Activated T-cell treated with anti-CD3 and anti-CD28 coated beads for 24 hours (primary cell): Measurements from ENCODE around the gene TCF15.
"Not testable (repeated sequence)": the region's sequence is repeated elsewhere in the genome, so short reads cannot be mapped to it uniquely, and the experiment has no call there.

ENCODE experiments used
- DNase-seq: peaks from one replicate; pipeline ENCODE4 v3.0.0-alpha.2; 2020; ENCODE audit warnings: low read depth

The TCF15 gene

GRCh38 chr20:578940-579690 is 31.0 kb downstream of the TCF15 start:
- not testable (repeated sequence) for DNase-seq

GRCh38 chr20:577167-577791 is 32.8 kb downstream of the TCF15 start:
- DNase-seq, result no peak

- no peak for DNase-seq
Measured at GRCh38 chr20:576156-576555, 34.0 kb downstream of the TCF15 start.

- DNase-seq, result no peak
Measured at GRCh38 chr20:575230-575629, 34.9 kb downstream of the TCF15 start.

GRCh38 chr20:574297-574942 is 35.7 kb downstream of the TCF15 start:
- no peak for DNase-seq

GRCh38 chr20:573414-574296 is 36.5 kb downstream of the TCF15 start:
- no peak for DNase-seq

GRCh38 chr20:572727-573126 is 37.4 kb downstream of the TCF15 start:
- no peak for DNase-seq

GRCh38 chr20:571754-572441 is 38.2 kb downstream of the TCF15 start:
- no peak for DNase-seq

GRCh38 chr20:568673-569415 is 41.3 kb downstream of the TCF15 start:
- no peak for DNase-seq

GRCh38 chr20:568097-568652 is 41.9 kb downstream of the TCF15 start:
- no peak for DNase-seq

GRCh38 chr20:564192-564591 is 45.9 kb downstream of the TCF15 start:
- no peak for DNase-seq

GRCh38 chr20:563187-563586 is 46.9 kb downstream of the TCF15 start:
- no peak for DNase-seq

- DNase-seq, result no peak
Measured at GRCh38 chr20:562232-562897, 47.7 kb downstream of the TCF15 start.

- peak; percentile 40 for DNase-seq
Measured at GRCh38 chr20:561437-562231, 48.5 kb downstream of the TCF15 start.

GRCh38 chr20:560680-561079 is 49.4 kb downstream of the TCF15 start:
- DNase-seq, result no peak

GRCh38 chr20:558117-558516 is 52.0 kb downstream of the TCF15 start:
- no peak for DNase-seq

GRCh38 chr20:556984-557383 is 53.1 kb downstream of the TCF15 start:
- DNase-seq, result no peak

GRCh38 chr20:555976-556385 is 54.1 kb downstream of the TCF15 start:
- no peak for DNase-seq
